SIG-M5 (cell line): ENCODE results near the gene COLEC12.

Experiments
- DNase-seq: peaks from one replicate; lab custom pipeline; 2025; lab: John Stamatoyannopoulos, UW

Gene COLEC12

GRCh38 chr18:474416-474815, 26.1 kb downstream of the COLEC12 start:
- DNase-seq: no peak

GRCh38 chr18:473802-474201, 26.7 kb downstream of the COLEC12 start:
- no peak for DNase-seq

- no peak for DNase-seq
Observed at GRCh38 chr18:471716-472115, 28.8 kb downstream of the COLEC12 start.

- DNase-seq: peak; percentile 28
Observed at GRCh38 chr18:470661-471501, 29.6 kb downstream of the COLEC12 start.

GRCh38 chr18:468955-469790, 31.3 kb downstream of the COLEC12 start:
- no peak for DNase-seq

DNA sequence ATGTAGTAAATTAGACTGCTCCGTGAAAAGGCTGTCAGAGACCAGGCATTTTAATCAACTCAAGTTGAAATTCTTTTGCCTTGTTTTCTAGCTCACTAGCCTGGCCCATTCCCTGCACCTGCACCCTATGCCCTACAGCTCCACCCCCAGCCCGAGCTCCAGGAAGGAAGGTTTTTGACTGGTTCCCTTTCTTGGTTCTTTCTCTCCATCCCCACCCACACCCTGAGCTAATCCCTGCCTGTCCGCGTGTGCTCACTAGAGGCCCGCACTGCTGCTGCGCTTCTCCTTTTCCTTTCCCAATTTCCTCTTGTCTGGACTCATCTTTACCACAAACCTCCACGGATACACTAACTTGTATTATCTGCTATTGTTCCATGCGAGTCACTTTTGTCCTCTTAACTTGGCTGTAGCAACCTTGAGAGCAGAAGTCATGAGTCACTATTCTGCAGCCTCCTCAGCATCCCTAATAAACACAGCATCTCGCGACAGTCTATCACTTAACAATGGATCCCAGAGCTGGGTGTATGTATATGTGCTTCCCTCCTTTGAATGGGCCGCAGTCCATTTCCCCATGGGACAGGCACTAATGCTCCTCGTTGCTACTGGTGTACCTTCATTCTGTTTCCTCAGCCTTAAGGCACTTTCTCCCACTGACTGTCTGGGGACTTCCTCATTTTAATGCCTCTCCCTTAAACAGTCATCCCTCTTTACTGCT, 36.5 kb downstream of the COLEC12 start:
- DNase-seq: peak; percentile 59

GRCh38 chr18:463403-463802, 37.1 kb downstream of the COLEC12 start:
- DNase-seq: no peak

DNA sequence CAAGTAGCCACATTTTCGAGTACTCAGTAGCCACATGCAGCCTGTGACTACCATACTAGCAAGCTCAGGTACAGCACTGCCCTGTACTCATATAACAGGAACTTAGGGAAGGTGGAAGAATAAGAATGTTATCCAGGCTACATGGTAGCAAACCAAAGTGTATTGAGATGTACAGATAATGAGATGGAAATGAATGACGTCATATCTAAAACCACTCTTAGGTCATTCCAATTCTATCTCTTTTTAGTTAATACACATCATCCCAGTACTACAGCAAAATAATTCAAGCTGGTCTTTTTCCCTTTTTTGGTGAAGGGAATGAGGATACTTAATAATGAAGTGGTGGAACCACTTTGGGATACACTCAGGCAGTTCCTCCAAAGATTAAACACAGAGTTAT, 38.7 kb downstream of the COLEC12 start:
- DNase-seq: no peak

DNA sequence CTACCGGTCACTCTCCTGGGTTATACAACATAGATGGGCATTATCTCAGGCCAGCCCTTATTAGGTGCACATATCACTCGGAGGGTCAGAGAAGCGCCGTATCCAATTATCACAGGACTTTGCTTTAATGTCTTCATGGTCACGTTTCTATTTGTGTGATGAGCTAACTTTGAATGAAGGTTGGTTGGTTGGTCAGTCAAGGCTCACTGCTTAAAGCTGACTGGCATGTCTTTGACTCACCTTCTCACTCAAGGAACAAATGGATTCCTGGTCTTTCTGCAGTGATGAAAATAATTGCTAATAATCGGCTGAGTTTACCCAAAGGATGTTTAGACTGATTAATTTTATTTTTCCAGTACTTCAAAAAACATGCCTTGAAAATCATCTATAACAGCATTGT, 39.7 kb downstream of the COLEC12 start:
- no peak for DNase-seq

DNA sequence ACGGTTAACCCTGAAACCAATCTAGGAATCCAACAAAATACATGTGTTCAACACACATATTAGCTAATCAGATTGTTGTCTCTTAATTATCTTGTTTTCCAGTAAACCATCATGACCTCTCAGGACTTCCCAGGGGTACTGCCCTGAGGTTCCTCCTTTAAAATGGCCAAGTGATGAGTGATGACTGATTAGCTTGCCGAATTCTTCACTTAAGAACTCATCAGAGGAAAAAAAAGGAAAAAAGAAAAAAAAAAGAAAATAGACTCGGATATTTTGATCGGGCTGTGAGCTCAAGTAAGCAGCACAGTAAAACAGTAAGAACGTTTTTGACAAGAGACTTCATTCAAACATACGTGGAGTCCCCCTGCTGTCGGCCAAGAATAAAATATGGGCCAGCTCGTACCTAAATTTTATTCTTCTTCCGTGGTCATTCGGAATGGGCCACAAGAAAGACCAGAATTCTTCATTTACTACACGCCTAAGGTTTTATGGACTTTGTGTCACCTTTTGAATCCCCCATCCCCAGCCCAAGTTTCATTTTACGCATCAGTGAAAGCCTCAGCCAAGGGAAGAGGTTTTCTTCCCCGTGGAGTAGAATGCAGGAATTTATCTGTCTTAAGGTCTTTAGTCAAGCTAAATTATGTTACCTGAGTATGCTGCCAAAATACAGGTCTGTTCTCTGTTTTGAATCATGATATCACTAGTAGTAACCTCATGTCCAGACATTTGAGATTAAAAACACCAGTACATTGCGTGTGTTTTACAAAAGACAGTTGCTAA, 40.5 kb downstream of the COLEC12 start:
- no peak for DNase-seq

GRCh38 chr18:457521-458412, 42.7 kb downstream of the COLEC12 start:
- DNase-seq: no peak

GRCh38 chr18:457140-457519, 43.4 kb downstream of the COLEC12 start:
- no peak for DNase-seq

DNA sequence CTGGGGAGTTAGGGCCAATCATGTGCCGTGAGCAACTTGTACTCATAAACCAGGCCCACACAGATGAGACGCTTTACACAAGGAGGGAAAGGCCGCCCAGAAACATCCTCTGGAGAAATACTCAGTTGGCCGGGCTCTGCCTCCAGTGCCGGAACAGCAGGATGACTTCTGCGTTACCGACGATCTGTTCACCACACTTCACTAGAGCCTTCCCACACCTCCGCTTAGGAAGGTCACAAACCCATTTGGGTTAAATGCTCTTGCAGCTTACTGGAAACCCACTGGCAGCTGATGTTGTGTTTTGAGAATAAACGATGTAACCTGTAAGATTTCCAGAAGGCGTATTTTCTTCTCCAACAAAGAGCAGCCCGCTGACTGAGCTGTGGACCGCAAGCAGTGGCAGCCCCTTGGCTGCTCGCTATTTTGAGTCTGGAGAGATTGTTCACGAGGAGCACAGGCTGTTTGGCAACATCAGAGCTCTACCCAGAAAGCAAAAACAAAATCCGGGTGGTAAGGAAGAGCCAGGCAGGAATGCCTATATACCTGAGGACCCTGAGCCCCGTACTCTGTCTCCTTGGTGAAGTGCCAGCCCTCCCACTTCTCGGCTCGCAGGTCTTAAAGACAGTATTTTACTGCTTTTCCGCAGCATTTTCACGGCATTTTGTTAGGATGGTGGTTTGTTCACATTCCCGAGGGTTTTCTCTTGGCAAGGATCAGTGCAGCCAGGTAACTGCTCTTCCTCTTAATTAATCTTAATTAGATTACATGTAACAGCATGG, 44.0 kb downstream of the COLEC12 start:
- no peak for DNase-seq

DNA sequence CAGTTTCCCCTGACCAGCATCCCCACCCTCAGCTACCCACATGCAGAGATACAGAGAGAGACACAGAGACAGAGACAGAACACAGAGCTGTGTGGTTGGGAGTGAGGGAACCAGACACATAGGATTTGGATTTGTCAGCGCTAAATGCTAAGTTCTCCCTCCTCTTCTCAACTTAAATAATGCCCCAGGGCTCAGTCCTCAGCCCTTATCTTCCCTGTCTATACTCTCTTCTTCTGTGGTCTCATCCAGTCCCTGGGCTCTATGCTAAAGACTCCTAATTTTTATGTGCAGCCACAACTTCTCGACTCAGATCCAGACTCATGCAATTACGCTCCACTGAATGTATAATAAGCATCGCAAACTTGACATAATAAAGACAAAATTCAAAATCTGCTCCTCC, 47.1 kb downstream of the COLEC12 start:
- DNase-seq: no peak

- DNase-seq: no peak
Observed at GRCh38 chr18:452816-453215, 47.7 kb downstream of the COLEC12 start.

DNA sequence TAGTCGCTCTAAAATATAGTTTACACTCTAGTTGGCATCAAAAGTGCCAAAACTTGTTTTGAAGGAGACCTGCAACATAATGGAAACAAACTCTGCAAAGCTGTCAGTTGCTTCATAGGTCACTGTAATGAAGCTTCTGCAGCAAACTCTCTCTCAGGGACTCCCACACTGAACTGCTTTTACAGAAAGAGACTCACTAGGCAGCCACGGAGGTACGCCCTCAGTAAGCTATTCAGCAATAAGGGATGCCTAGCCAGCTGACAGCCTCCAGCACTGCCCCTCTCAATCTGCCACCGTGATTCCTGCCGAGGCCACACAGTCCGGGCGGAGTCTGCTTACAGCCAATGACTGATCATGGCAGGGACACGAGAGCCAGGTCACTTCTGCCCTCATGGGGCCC, 51.1 kb downstream of the COLEC12 start:
- DNase-seq: no peak

GRCh38 chr18:448116-448790, 52.2 kb downstream of the COLEC12 start:
- DNase-seq: no peak

- DNase-seq: no peak
Observed at GRCh38 chr18:446941-447560, 53.5 kb downstream of the COLEC12 start.

DNA sequence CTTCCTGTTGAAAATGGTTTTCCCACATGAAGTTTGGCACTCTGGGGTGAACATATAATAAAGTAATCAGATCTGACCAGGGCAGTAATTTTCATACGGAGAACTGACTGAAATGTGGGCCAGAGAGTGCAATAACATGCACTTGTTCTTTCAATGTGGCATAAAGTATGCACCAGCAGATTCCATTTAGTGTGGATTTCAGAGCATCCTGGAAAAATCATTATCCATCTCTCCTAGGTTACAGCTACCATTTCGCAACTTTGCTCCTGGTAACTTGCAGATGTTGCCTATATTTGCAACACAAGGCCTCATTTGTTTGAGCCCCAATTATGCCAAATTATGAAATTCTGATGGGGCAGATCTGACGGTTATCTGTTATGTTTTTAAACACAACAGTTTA, 55.4 kb downstream of the COLEC12 start:
- DNase-seq: no peak
